ENCODE measurements around the gene LMOD1.

DNA sequence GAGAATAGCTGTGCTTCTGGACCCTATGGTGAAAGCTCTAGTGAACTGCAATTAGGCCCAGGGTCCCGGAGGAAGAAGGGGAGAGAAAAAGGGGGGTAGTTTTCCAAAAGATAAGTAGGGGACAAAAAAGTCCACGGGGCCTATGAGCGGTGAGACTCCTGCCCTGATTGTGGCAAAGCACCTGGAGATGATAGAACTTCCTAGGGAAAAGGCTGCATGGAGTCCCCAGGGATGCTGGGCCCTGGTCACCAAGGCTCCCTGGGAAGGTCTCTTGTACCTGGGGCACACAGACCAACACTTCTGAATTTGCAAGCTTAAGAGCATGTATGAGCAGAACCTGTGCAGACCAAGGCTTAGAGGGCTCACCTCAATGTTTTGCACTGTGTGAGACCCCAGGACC is 63.1 kb downstream of the LMOD1 start:
- TF ChIP-seq GATA2 (IDR thresholded peaks at IDR 0.05; ENCODE audit: low read depth, low read length) (no peak), GATA3 (IDR thresholded peaks at IDR 0.05; ENCODE audit: low read depth, low read length) (no peak)
